Liver (tissue), 2 donors: ENCODE measurements around the gene EFCAB12.

Experiments
- REST ChIP-seq: IDR thresholded peaks from 2 replicates; pipeline ENCODE4 v1.6.1; 2016; ENCODE audit warnings: antibody characterized with exemption, mild to moderate bottlenecking
- TF ChIP-seq, protein P1 (sequence below): fragments of 150-350 bp; IDR thresholded peaks from 2 replicates; pipeline ENCODE4 v1.5.1; 2017; ENCODE audit warnings: improper control_type of control experiment, low read depth, low read length; ENCODE audit not compliant: missing input control
- donor health status: healthy.

- TF ChIP-seq, protein P1, sequence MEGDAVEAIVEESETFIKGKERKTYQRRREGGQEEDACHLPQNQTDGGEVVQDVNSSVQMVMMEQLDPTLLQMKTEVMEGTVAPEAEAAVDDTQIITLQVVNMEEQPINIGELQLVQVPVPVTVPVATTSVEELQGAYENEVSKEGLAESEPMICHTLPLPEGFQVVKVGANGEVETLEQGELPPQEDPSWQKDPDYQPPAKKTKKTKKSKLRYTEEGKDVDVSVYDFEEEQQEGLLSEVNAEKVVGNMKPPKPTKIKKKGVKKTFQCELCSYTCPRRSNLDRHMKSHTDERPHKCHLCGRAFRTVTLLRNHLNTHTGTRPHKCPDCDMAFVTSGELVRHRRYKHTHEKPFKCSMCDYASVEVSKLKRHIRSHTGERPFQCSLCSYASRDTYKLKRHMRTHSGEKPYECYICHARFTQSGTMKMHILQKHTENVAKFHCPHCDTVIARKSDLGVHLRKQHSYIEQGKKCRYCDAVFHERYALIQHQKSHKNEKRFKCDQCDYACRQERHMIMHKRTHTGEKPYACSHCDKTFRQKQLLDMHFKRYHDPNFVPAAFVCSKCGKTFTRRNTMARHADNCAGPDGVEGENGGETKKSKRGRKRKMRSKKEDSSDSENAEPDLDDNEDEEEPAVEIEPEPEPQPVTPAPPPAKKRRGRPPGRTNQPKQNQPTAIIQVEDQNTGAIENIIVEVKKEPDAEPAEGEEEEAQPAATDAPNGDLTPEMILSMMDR = no peak
- TF ChIP-seq REST = no peak
Observed at GRCh38 chr3:129352650-129353588, 75.5 kb downstream of the EFCAB12 start.
